Glomerular visceral epithelial cell (primary cell): Measurements from ENCODE around the gene SS18L1.

ENCODE experiments used
- DNase-seq: peaks from one replicate; pipeline ENCODE4 v3.0.0-alpha.2; 2016; ENCODE audit errors: extremely low spot score

The SS18L1 gene

DNA sequence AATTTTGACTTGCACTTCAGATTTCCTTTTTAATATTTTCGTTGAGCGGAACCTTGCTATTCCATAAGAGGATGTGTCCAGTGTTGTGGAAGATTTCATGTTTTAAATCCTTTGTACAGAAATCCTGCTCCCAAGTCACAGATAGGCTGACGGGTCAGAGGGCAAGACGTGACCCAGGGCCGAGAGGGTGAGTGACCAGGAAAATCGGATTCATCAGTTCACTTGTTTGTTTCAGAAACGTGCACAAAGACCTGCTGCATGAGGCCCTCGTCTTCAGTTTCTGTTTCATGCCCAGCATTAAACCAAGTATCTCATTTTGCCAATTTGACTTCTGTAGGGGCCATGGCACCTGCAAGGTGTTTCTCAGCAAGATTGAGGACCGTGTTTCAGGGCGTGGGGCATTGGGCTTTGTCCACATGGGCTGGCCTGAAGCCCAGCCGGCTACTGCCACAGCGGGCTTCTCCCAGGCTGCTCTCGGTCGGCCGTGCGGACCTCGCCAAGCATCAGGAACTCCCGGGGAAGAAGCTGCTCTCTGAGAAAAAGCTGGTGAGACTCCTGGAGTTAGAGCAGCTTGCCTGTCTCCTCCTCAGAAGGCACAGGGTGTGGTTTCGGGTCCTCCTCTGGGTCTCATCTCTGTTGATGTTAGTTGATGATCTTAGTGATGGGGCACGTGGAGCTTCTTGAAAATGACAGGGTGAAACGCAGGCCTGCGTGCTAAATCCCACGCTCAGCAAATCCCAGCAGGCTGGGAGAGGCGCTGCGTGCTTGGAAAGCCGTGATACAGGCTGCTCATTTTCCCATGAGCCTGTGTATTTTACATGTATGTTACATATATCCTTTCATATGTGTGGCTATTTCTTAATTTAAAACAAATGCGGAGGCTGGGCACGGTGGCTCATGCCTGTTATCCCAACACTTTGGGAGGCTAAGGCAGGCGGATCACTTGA lies 49.8 kb downstream of the SS18L1 start:
- no peak for DNase-seq

DNA sequence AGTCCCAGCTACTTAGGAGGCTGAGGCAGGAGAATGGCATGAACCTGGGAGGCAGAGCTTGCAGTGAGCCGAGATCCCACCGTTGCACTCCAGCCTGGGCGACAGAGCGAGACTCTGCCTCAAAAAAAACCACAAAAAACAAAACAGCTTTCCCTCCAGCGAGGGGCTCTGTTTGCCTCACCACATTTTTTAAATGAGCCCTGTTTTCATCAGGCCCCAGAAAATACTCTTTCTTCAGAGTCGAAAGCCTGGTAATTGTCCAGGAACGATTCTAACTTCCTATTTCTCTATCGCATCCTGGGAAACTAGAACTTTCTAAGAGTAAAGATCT lies 51.5 kb downstream of the SS18L1 start:
- no peak for DNase-seq

DNA sequence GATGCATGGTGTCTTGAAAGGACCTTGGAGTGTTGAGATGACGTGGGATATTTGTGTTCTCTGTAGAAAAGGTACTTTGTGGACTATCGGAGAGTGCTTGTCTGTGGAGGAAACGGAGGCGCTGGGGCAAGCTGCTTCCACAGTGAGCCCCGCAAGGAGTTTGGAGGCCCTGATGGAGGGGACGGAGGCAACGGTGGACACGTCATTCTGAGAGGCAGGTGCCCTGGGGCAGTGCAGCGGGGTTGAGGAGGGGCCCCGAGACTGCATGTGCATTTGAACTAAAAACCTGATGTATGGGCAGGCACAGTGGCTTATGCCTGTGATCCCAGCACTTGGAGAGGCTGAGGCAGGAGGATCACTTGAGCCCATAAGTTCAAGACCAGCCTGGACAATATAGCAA lies 52.2 kb downstream of the SS18L1 start:
- no peak for DNase-seq

DNA sequence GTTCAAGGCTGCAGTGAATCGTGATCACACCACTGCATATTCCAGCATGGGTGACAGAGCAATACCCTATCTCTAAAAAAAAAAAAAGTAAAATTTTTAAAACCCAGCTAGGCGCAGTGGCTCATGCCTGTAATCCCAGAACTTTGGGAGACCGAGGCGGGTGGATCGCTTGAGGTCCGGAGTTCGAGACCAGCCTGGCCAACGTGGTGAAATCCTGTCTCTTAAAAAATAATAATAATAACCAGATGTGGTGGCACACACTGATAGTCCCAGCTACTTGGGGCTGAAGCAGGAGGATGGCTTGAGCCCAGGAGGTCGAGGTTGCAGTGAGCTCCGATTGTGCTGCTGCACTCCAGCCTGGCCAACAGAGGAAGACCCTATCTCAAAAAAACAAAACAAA lies 52.7 kb downstream of the SS18L1 start:
- DNase-seq = no peak

DNA sequence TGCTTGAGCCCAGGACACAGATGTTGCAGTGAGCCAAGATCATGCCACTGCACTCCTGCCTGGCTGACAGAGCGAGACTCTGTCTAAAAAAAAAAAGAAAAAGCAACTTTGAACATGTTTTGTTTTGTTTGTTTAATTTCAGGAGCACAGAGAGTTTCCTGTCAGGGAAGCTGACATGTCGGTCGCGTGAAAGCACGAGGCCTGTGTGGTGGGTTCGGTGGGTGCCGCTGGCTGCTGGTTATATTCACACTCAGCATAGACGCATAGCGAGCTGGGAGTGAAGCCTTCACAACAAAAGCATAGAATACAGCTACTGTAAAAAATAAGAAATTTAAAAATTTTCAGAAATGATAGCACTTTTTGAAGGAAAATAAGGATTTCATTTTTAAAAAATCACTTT lies 53.7 kb downstream of the SS18L1 start:
- DNase-seq = no peak

DNA sequence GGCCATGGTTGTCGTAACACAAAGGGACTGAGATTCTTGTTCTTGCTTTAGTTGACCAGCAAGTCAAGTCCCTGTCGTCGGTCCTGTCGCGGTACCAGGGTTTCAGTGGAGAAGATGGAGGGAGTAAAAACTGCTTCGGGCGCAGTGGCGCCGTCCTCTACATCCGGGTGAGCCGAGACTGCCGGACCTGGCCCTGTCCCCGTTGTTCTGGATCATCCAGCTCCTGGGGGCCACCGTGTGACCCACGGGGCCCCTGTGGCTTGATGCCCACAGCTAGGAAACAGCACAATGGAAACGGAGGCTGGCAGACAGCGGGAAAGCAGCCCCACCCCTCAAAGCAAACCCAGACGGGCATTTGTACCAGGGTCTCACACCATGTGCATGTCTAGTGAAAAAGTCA lies 54.2 kb downstream of the SS18L1 start:
- DNase-seq = no peak

DNA sequence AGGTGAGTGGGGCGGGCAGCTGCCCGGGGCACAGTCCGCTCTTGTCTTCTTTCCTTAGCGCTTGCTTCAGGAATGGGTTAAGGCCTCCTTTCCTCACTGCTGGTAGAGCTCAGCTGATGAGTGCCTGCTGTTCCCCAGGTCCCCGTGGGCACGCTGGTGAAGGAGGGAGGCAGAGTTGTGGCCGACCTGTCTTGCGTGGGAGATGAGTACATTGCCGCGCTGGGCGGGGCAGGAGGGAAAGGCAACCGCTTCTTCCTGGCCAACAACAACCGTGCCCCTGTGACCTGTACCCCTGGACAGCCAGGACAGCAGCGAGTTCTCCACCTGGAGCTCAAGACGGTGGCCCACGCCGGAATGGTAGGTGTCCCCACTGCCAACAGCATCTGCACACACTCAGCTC lies 54.9 kb downstream of the SS18L1 start:
- no peak for DNase-seq

DNA sequence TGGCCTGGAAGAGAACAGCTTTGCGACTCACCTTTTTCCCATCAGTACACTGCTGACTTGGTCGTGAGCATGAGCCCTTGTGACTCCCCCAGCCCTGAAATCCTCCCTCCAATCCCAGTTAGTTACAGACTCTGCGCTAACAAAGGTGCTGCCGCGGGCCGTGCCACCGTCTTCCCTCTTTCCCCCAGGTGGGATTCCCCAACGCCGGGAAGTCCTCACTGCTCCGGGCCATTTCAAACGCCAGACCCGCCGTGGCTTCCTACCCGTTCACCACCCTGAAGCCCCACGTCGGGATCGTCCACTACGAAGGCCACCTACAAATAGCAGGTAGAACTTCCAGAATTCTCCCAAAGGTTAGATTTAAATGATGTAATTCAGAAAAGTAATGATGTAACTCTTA lies 55.4 kb downstream of the SS18L1 start:
- DNase-seq = no peak

DNA sequence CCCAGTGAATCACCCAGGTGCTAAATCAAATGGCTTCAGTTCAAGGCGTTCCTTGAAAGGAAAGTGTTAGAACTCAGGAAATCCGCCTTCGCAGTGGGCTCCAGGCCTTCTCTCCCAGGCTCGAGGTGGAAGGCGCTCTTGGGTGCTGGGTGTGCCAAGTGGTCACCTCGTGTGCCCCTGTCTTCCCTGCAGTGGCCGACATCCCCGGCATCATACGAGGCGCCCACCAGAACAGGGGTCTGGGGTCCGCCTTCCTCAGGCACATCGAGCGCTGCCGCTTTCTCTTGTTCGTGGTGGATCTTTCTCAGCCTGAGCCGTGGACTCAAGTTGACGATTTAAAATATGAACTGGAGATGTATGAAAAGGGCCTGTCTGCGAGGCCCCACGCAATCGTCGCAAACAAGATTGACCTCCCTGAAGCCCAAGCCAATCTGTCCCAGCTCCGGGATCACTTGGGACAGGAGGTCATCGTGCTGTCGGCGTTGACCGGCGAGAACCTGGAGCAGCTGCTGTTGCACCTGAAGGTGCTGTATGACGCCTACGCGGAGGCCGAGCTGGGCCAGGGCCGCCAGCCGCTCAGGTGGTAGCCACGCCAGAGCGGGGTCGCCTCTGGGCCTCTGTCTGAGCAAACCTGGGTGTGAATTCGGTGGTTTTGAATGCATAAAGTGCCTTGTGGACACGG lies 57.1 kb downstream of the SS18L1 start:
- DNase-seq = no peak

DNA sequence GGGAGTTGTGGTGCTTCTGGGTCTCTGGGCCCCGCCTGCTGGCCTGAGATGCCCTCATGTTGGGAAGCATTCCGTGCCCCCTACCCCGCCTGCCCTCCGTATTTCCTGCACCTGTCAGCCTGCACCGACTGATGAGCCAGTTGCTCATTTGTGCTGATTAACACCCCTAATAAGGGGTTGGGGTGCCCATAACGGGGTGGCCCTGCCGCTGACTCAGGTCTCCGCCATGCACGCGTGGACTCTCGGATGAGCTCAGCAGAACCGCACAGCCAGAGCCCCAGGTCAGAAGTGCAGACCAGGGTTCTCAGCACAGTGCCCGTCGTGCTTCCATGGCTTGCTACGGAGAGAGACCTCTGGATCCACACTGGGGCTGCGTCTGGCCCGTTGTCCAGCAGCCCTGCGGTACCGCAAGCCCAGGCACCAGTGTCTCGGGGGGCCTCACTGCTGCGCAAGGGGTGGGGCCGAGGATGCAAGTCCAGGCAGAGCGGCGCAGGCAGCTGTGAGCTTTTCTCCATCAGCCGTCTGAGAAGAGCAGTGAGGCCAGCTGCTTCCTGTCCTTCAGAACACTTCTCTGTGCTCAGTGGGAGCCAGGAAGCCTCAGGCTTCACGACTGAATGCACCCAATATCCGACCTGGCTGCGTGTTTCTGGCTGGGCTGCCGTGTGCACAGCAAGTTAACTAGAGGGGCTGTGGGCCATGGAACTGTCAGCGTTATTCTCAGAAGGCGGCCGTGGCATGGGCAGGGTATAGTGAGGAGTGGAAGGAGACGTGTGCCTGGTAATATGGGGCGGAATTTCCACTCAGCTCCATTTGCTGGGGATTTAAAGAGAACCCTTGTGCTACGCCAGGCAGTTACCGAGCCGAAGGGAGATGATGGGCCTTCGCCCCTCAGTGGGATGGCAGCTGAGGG lies 57.9 kb downstream of the SS18L1 start:
- no peak for DNase-seq

DNA sequence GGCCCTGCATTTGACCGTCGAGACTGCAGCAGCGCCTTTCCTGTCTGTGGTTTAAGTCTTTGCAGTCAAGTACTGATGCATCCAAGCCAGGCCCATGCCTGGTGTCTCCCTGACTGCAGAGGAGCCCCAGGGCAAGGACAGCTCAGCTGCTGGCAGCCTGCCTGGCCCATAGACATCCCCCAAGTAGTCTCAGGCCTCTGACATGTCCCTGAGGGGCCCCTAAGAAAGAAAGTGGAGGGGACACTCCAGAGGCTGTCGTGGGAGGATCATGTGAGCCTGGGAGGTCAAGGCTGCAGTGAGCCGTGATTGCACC lies 58.5 kb downstream of the SS18L1 start:
- no peak for DNase-seq

DNA sequence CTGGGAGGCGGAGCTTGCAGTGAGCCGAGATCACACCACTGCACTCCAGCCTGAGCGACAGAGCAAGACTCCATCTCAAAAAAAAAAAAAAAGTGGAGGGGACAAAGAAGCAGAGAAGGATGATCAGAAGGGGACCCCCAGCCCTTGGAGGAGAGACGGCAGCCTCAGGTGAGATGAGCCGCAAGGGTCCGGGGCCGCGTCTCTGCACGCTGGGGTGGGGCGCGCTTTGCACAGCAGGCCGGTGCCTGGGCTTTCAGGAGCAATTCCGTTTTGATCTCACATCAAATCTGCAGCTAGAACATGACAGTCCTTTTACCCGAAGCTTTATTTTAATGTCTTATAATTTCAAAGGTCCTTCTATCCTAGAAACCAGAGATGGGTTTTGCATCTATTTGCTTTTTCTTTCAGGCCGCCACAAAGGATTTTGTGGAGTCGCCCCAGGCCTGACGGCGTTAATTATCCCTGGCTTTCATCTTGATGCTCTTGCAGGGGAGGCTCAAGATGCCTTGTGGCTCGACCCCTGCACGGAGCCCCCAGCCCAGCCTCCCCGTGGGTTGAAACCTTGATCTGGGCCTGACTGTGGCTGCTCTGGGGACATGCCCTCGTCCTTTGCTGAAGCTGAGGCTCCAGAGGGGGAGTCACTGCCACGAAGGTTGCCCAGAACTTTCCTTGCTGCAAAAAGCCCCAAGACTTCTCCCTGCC lies 59.3 kb downstream of the SS18L1 start:
- no peak for DNase-seq

DNA sequence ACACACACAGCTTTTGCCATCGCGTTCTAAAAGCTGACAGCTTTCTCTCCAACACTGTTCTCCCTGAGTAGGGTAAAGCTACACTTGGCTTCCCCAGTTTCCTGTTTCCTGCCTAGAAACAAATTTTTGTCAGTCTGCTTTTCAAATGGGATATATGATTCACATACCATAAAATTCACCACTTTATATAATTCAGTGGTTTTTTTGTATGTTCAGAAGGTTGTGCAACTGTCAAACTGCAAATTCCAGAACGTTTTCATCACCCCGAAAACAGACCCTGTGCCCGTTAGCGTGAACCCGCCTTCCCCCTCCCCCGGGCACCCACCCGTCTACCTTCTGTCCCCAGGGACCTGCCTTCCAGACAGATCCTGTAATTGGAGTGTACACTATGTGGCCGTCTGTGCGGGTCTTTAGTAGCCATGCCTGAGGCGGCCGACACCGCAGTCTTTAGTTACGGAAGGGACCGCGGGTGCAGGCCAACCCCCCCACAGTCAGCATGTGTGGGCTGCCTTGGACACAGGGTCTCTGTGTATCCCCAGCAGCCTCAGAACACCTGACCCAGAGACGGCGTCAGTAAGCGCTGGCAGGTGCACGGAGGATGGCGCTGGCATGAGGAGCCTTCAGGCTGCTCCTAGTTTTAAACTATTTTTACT lies 59.9 kb downstream of the SS18L1 start:
- DNase-seq = no peak

DNA sequence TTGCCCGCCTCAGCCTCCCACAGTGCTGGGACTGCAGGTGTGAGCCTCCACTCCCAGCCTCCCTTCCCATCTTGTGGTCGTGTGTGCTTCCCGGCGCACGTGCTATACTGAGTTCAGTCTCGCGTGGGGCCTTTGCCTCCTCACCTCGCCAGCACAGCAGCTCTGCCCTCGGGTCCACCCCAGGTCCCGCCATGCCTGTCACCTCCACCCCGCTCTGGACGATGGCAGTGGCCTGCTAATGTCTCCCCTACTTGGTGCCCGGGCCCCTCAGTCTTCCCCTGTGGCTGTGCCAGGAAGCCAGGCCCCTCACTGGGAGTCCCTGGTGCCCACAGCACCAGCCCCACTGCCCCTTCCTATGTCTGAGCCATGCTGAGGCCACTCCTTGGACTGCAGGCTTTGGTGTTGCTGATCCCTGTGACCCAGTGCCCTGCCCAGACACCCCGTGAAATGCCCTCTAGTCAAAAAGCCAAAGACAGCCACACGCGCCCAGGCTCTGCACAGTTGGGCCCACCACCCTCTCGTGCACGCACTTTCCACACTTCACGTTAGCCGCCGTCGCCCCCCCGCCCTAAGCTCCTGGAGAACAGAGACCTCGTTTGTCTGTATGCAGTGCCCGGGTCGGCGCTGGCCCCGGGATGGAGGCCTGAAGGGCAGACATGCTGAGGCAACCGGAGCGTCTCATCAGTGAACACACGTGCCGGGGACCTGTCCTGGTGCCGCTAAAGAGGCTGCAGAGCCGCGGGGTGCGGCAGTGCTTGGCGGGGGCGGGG lies 62.2 kb downstream of the SS18L1 start:
- no peak for DNase-seq

DNA sequence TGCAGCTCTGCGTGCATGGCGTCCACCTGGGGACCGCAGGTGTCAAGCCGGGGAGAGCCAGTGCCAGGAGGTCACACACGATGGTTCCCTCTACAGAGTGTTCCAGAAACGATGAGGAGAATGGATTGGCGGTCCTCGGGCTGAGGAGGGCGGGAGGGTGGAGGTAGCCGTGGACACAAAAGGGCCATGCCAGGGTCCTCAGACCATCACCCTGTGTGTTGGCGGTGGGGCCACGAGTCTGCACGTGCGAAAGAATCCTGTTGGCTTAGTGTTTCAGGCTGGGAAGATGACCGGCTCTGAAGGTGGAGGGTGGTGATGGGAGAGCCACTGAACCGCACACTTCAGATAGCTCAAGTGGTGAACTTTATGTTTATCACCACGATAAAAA lies 62.8 kb downstream of the SS18L1 start:
- DNase-seq = no peak

DNA sequence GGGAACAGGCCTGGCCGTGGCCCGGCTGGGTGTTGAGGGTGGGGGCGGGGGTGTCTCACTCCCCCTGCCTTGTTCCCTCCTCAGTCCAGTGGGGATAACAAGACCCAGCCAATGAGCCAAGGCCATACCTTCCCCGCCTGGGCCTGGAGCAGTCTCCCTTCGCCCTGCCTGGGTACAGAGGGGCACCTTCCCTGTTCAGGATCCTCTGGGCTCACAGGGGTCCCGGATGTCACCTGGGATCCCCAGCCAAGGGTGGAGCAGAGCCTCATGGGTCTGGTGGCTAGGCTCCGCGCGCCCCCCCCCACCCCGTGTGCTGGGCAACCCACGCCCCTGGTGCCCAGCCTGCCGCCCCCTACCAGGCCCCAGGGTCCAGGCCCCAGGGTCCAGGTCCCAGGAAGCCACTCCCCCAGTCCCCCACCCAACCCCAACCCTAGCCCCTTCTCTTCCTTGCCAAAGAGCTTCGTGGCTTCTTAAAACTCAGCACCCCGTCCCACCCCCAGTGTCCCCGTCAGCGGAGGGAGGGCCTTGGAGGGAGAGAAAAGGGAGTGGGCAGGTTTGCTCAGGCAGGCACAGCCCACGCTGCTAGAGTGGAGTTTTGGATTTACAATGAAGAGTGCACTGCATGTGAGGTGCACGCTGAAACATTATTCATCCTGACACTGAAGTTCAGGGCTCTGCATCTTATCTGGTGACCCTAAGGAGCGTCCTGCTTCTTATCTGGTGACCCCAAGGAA lies 64.7 kb downstream of the SS18L1 start:
- no peak for DNase-seq

DNA sequence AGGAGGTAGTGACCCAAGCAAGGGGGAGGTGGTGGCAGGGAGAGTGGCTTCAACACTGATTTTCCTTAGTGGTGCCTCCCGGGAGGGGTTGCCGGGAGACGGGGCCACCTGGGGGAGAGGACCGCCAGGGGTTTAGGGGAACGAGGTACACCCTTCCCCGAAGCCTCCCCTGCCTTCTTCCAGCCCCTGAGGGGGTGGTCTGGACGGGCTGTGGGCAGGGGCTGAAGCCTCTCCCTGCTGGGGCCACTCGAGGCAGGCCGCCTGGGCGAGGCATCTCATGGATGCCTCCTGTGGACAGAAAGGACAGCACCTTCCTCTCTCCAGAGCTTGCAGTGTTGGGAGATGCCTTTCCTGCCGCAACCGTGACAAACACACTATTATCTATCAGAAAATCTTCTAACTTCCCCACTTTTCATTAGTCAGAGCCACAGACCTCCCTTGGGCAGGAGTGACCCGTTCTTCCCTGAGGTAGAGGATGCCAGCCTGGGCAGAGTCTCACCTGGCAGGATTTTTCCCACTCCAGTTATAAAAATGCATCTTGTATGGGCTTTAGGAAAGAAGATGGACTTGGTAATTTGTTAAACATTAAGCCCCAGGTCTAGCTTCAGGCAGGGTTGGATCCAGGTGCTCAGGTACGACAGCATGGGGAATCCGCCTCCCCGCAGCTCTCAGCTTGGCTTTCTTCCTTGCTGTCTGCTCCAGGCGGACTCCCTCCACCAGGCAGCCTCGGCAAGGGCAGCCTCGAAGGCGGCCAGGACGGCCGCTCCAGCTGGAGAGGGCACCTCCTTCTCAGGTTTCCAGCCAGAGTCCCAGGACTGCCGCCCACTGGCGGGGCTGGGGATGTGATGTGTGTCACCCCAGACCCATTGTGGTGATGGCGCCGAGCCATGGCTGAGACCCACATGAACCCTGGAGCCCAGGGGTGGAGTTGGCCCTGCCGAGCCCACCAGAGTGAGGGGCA lies 65.5 kb downstream of the SS18L1 start:
- peak; percentile 24 for DNase-seq

DNA sequence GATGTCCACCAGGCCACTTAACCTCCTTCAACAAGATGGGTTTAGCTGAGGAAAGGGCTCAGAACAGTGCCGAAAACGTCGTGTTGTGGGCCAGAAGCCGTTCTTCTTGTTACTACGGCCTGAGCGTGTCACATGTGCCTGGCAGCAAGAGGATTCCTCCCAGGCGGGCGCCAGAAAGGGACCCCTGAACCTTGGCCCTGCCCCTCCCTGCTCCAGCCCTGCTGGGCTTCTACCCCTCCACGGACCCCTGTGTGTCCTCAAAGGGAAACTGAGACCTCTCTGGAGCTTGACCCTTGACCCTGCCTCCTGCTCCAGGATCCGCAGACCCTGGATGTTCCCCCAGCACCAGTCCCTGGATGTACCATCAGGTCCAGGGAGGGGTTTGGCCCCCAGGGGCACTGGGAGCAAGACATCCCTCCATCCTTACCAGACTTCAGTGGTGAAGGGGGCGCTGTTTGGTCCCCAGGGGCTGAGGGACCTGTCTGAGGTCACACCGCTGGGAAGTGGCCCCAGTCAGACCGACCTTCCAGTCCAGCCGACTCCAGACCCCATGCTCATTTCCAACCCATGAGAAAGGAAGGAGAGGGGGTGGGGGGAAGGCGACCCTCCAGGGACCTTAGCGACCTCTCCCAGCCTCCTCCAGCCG lies 66.4 kb downstream of the SS18L1 start:
- DNase-seq = no peak
